Adrenal gland (tissue), 12 donors: ENCODE results near the gene USP31. TPM values are rescaled to one million over a fixed set of nuclear protein-coding genes. Genes with fewer than 3 reads are reported as not detected.

Source experiments
- DNase-seq, 7 donors: peaks; one replicate each; pipeline ENCODE4 v3.0.0-alpha.2; 2019 to 2020
- H3K27ac ChIP-seq, 5 donors: fragments of 200-600 bp; sonication (generic) in 4 of 5; 1 replicate in 3 of 5; 2 replicates in 2 of 5; pipeline versions ENCODE4 v1.5.1 to v1.8.0; 2016 to 2020; ENCODE audit warnings: mild to moderate bottlenecking in 1 of 5
- H3K27me3 ChIP-seq: fragments of 200-600 bp; 2 replicates; pipeline ENCODE4 v1.8.0; 2021
- H3K36me3 ChIP-seq, 2 donors: fragments of 200-600 bp; replicated peaks in 1 of 2; 1 replicate in 1 of 2; 2 replicates in 1 of 2; pipeline versions ENCODE4 v1.5.1 to v1.8.0; 2018 to 2022
- H3K4me1 ChIP-seq, 2 donors: fragments of 200-600 bp; replicated peaks in 1 of 2; 1 replicate in 1 of 2; 2 replicates in 1 of 2; pipeline versions ENCODE4 v1.5.1 to v1.8.0; 2018 to 2021
- H3K4me3 ChIP-seq, 4 donors: fragments of 200-600 bp; sonication (generic) in 3 of 4; one replicate each; pipeline ENCODE4 v1.5.1; 2016 to 2018
- H3K9me3 ChIP-seq, 3 donors: fragments of 200-600 bp; sonication (generic) in 1 of 3; replicated peaks in 1 of 3; 1 replicate in 2 of 3; 2 replicates in 1 of 3; pipeline versions ENCODE4 v1.5.1 to v1.8.0; 2016 to 2021
- CTCF ChIP-seq, 6 experiments: fragments of 450-650 bp in 4 of 6; fragments of 200-600 bp in 2 of 6; sonication (generic) in 1 of 6; IDR thresholded peaks; 1 replicate in 5 of 6; 2 replicates in 1 of 6; pipeline versions ENCODE4 v1.5.1 to v1.8.0; 2016 to 2021; ENCODE audit warnings: antibody characterized with exemption in 6 of 6, mild to moderate bottlenecking in 2 of 6, moderate library complexity in 1 of 6
- POLR2A ChIP-seq, 2 donors: fragments of 450-650 bp; IDR thresholded peaks; one replicate each; pipeline ENCODE4 v1.6.1; 2017; ENCODE audit warnings: antibody characterized with exemption in 2 of 2, mild to moderate bottlenecking in 2 of 2, moderate library complexity in 1 of 2
- WGBS, 4 donors: extraction: QIAGEN DNeasy Blood & Tissue Kit in 2 of 4; methylation state at CpG; one replicate each; pipeline versions ENCODE4 v1.1.5 to v1.1.7; 2013 to 2017; 5-methylcytosine and 5-hydroxymethylcytosine counted together
- intact Hi-C, 2 donors: fragments of 100-400 bp; cut with DNase I; formaldehyde crosslinking; loops; one replicate each; pipeline versions ENCODE4 v1.14.1 to v1.15.0; 2022 to 2023
- polyA plus RNA-seq, 3 donors: library from polyadenylated mRNA; stranded (reverse); fragments of 200-250 nt in 2 of 3; fragments of 350-450 nt in 1 of 3; fragmentation: Illumina TruSeq in 1 of 3; extraction: RNeasy Lipid Tissue Mini Kit (QIAGEN cat#74804) in 1 of 3; gene quantifications; one replicate each; pipeline ENCODE4 v1.2.3, GENCODE V29; 2013 to 2014
- total RNA-seq, 9 donors: library from RNA; depleted of rRNA in 4 of 9; stranded (reverse); fragments of >200 nt in 4 of 9; fragments of 120-200 nt in 1 of 9; fragmentation: NEBNext Ultra II Directional in 1 of 9; extraction: Animal tissue kit (Norgen Biotek cat#: 25700) in 1 of 9; gene quantifications; one replicate each; pipeline versions ENCODE4 v1.1.0 to v1.2.4, GENCODE V29; 2013 to 2023
- donor health status: healthy with polysubstance abuse.
- donor health status: Bipolar disorder and iron deficiency.
- donor health status: DM: yes; HTN: yes; CAD: no.
- donor health status: DM: no; HTN: no; CAD: no.
- donor health status: DM: no; HTN: no; CAD: no.
- donor health status: DM: yes; HTN: yes; CAD: no.

USP31 gene
- total and polyA plus RNA-seq, 12 donors: 2.5 to 19.3 (median 7.7) TPM

GRCh38 chr16:23181506-23181905, 32.3 kb upstream of the USP31 start:
- no peaks in the 10 kb centered on the region for H3K36me3 ChIP-seq
- DNase-seq: no peak
- no peak overlapping the region for H3K27ac ChIP-seq
- peaks cover 43% of the 10 kb centered on the region for H3K27me3 ChIP-seq
- no peak overlapping the region for H3K4me3 ChIP-seq
- no peak for TF ChIP-seq POLR2A (IDR thresholded peaks at IDR 0.05)
- TF ChIP-seq CTCF (IDR thresholded peaks at IDR 0.05): no peak
- intact Hi-C loops: loop anchor here (5.0 kb wide), 2 partner anchors 251 to 256 kb away; no protein-coding TSS in a partner anchor
- no peaks in the 10 kb centered on the region for H3K9me3 ChIP-seq
- 84 to 88% (median 86%) methylated on average over 4 of the region's 4 CpGs for WGBS, 4 donors
- peaks cover 5 to 13% of the 10 kb centered on the region in 2 donors for H3K4me1 ChIP-seq

- no peaks in the 10 kb centered on the region for H3K9me3 ChIP-seq
- no peak overlapping the region for H3K27ac ChIP-seq
- H3K4me3 ChIP-seq: no peak overlapping the region
- H3K27me3 ChIP-seq: peaks cover 19% of the 10 kb centered on the region
- no peaks in the 10 kb centered on the region for H3K4me1 ChIP-seq
- H3K36me3 ChIP-seq: no peaks in the 10 kb centered on the region
- TF ChIP-seq POLR2A (IDR thresholded peaks at IDR 0.05) (no peak), CTCF (IDR thresholded peaks at IDR 0.05) (no peak)
- intact Hi-C loops: no loop called here
- no peak for DNase-seq
These were observed 26.4 kb upstream of the USP31 start for GRCh38 chr16:23175651-23176050.

GRCh38 chr16:23174622-23175021, 25.4 kb upstream of the USP31 start:
- no peak for DNase-seq
- TF ChIP-seq POLR2A (IDR thresholded peaks at IDR 0.05) (no peak), CTCF (IDR thresholded peaks at IDR 0.05) (no peak)
- Histone ChIP-seq H3K36me3 (no peaks in the 10 kb centered on the region), H3K4me3 (no peak overlapping the region), H3K9me3 (no peaks in the 10 kb centered on the region), H3K4me1 (no peaks in the 10 kb centered on the region), H3K27me3 (peaks cover 16% of the 10 kb centered on the region), H3K27ac (no peak overlapping the region)
- intact Hi-C loops: no loop called here
- 36 to 42% (median 39%) methylated on average over 2 of the region's 2 CpGs for WGBS, 4 donors

GRCh38 chr16:23172994-23173393, 23.7 kb upstream of the USP31 start:
- no peaks in the 10 kb centered on the region for H3K9me3 ChIP-seq
- no peak for TF ChIP-seq CTCF (IDR thresholded peaks at IDR 0.05)
- TF ChIP-seq POLR2A (IDR thresholded peaks at IDR 0.05): no peak
- H3K27me3 ChIP-seq: peaks cover 16% of the 10 kb centered on the region
- H3K4me3 ChIP-seq: no peak overlapping the region
- H3K4me1 ChIP-seq: no peaks in the 10 kb centered on the region
- no peak for DNase-seq
- 50 to 89% (median 72%) methylated on average over 3 of the region's 3 CpGs for WGBS, 4 donors
- H3K27ac ChIP-seq: no peak overlapping the region
- intact Hi-C loops: no loop called here
- H3K36me3 ChIP-seq: no peaks in the 10 kb centered on the region
